C4-2B (cell line): ENCODE measurements around the gene SEMA4B.

ENCODE experiments used
- H3K27ac ChIP-seq: fragments of 450-650 bp; 2 replicates; pipeline ENCODE4 v1.5.1; 2017
- CTCF ChIP-seq: fragments of 450-650 bp; conservative IDR thresholded peaks from 2 replicates; pipeline ENCODE4 v1.5.1; 2017; ENCODE audit warnings: mild to moderate bottlenecking
- ZFX ChIP-seq: fragments of 450-650 bp; IDR thresholded peaks from 2 replicates; pipeline ENCODE4 v1.6.1; 2017

Gene SEMA4B

DNA sequence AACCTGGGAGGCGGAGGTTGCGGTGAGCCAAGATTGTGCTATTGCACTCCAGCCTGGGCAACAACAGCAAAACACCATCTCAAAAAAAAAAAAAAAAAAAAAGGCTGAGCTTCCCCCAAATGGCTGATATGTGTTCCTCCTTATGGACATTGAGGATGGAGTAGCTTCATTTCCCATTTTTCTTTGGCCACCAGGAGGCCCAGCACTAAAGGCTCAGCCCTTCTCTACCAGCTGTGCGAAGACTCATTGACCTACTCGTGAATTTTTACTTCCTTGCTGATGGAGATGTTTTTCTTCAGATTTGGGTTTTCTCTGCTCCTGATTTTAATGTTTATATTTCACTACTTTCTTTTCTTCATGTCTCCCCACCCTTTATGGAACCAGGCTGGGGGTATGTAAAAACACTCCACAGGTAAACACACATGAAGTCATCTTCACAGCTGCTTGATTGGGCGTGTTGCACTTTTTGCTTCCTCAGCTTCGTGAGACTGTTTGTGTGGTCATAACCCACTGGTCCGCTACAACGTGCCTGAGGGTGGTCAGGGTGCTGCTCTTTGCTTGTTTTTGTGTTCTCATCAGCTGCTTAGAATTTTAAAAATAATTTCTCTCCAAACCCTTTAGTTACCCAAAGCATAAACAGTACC lies 13.5 kb downstream of the SEMA4B start:
- TF ChIP-seq CTCF: no peak; the same call in 1 of the 2 replicates
- TF ChIP-seq ZFX: no peak
- H3K27ac ChIP-seq: no peak overlapping the region

GRCh38 chr15:90217671-90218394 lies 16.7 kb downstream of the SEMA4B start:
- H3K27ac ChIP-seq: no peak overlapping the region
- TF ChIP-seq ZFX (no peak), CTCF (no peak)

GRCh38 chr15:90219421-90220141 lies 18.5 kb downstream of the SEMA4B start:
- H3K27ac ChIP-seq: no peak overlapping the region
- TF ChIP-seq ZFX (no peak), CTCF (peak; percentile 88)

DNA sequence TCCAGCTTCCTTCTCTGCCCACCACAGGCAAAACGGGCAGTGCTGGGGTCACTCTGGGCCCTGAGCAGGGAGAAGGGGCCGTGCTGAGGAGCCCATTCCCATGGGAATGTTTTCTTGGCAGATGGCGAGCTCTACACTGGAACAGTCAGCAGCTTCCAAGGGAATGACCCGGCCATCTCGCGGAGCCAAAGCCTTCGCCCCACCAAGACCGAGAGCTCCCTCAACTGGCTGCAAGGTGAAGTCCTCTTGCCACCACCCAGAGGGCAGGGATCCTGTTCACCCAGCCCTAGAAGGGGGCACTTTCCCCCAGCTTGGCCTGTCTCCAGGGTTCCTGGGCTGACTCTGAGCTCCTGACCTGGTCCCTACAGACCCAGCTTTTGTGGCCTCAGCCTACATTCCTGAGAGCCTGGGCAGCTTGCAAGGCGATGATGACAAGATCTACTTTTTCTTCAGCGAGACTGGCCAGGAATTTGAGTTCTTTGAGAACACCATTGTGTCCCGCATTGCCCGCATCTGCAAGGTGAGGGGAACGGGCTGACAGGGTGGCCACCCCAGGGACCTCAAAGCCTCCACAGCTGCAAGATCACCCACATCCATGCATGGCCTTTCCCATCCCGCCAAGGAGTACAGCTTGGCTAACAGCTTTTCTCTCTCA lies 20.2 kb downstream of the SEMA4B start:
- H3K27ac ChIP-seq: peak overlapping the region; percentile 26
- TF ChIP-seq ZFX (no peak), CTCF (peak; percentile 83)

GRCh38 chr15:90222547-90222946 lies 21.4 kb downstream of the SEMA4B start:
- TF ChIP-seq ZFX: no peak
- no peak overlapping the region for H3K27ac ChIP-seq

- TF ChIP-seq CTCF (no peak), ZFX (no peak)
Measured at GRCh38 chr15:90223441-90224165, 22.5 kb downstream of the SEMA4B start.

GRCh38 chr15:90225047-90225446 lies 23.9 kb downstream of the SEMA4B start:
- TF ChIP-seq CTCF (no peak), ZFX (no peak)
- no peak overlapping the region for H3K27ac ChIP-seq

More at GRCh38 chr15:90223441-90224165, 22.5 kb downstream of the SEMA4B start:
- H3K27ac ChIP-seq: no peak overlapping the region
